ENCODE results near the gene ZCCHC3.
"Not testable (repeated sequence)": the region's sequence is repeated elsewhere in the genome, so short reads cannot be mapped to it uniquely, and the experiment has no call there.

Gene ZCCHC3

GRCh38 chr20:297098-297924, at the start of gene ZCCHC3:
Gene ZCCHC3, plus strand, starts transcription at chr20:297570. Its CDS starts 17 bp downstream, at chr20:297587.
- DNase-seq = peak; percentile 85

GRCh38 chr20:251354-251753, 46.0 kb upstream of the ZCCHC3 start:
- no peak for DNase-seq

- no peak for DNase-seq
These were observed 44.6 kb upstream of the ZCCHC3 start for GRCh38 chr20:252801-253200.

GRCh38 chr20:253447-253846, 43.9 kb upstream of the ZCCHC3 start:
- DNase-seq = not testable (repeated sequence)

GRCh38 chr20:257419-257818, 40.0 kb upstream of the ZCCHC3 start, which contains the start of gene DEFB132:
Gene DEFB132, plus strand, starts transcription at chr20:257724. Its CDS starts 55 bp downstream, at chr20:257779.
- no peak for DNase-seq

- no peak for DNase-seq
These were observed 39.0 kb upstream of the ZCCHC3 start for GRCh38 chr20:258269-258858.

GRCh38 chr20:258963-259362, 38.4 kb upstream of the ZCCHC3 start:
- DNase-seq = no peak

GRCh38 chr20:259981-260380, 37.4 kb upstream of the ZCCHC3 start:
- DNase-seq = no peak

- no peak for DNase-seq
These were observed 33.7 kb upstream of the ZCCHC3 start for GRCh38 chr20:263701-264100.

GRCh38 chr20:266596-267562, 30.5 kb upstream of the ZCCHC3 start:
- DNase-seq = peak; percentile 84

GRCh38 chr20:270517-270916, 26.9 kb upstream of the ZCCHC3 start:
- DNase-seq = no peak

GRCh38 chr20:271069-271468, 26.3 kb upstream of the ZCCHC3 start:
- no peak for DNase-seq

GRCh38 chr20:271528-271927, 25.8 kb upstream of the ZCCHC3 start:
- DNase-seq = no peak

GRCh38 chr20:272718-273117, 24.7 kb upstream of the ZCCHC3 start:
- no peak for DNase-seq

- DNase-seq = no peak
These were observed 23.5 kb upstream of the ZCCHC3 start for GRCh38 chr20:273884-274283.

GRCh38 chr20:275791-276190, 21.6 kb upstream of the ZCCHC3 start:
- DNase-seq = no peak

- no peak for DNase-seq
These were observed 20.5 kb upstream of the ZCCHC3 start for GRCh38 chr20:276620-277495.

GRCh38 chr20:277496-277781, 19.9 kb upstream of the ZCCHC3 start:
- DNase-seq = no peak

GRCh38 chr20:278181-278580, 19.2 kb upstream of the ZCCHC3 start:
- DNase-seq = no peak

- no peak for DNase-seq
These were observed 18.5 kb upstream of the ZCCHC3 start for GRCh38 chr20:278607-279571.

GRCh38 chr20:284172-284571, 13.2 kb upstream of the ZCCHC3 start:
- no peak for DNase-seq

Measured in CD4-positive, alpha-beta T cell treated with Interleukin-15 for 1 hour (primary cell).